Skeletal muscle tissue (tissue), 4 donors: ENCODE measurements around the gene COL8A1. TPM values are rescaled to one million over a fixed set of nuclear protein-coding genes. Genes with fewer than 3 reads are reported as not detected.
"Not testable (repeated sequence)": the region's sequence is repeated elsewhere in the genome, so short reads cannot be mapped to it uniquely, and the experiment has no call there.

Source experiments
- H3K27ac ChIP-seq: one replicate; pipeline ENCODE4 v1.7.0; 2013; ENCODE audit warnings: mild to moderate bottlenecking, low read depth, low read length, inconsistent platforms
- H3K27me3 ChIP-seq, 3 donors: one replicate each; pipeline ENCODE4 v1.7.0; 2013; ENCODE audit warnings: low read length in 3 of 3; ENCODE audit not compliant: control insufficient read depth in 3 of 3, insufficient read depth in 3 of 3
- H3K36me3 ChIP-seq, 3 donors: one replicate each; pipeline ENCODE4 v1.7.0; 2013; ENCODE audit warnings: low read length in 3 of 3; ENCODE audit not compliant: control insufficient read depth in 3 of 3, insufficient read depth in 3 of 3
- H3K4me1 ChIP-seq, 3 donors: one replicate each; pipeline ENCODE4 v1.7.0; 2013; ENCODE audit warnings: low read length in 3 of 3, mild to moderate bottlenecking in 3 of 3; ENCODE audit not compliant: control insufficient read depth in 3 of 3, insufficient read depth in 3 of 3
- H3K4me3 ChIP-seq, 3 donors: one replicate each; pipeline ENCODE4 v1.7.0; 2013; ENCODE audit warnings: low read length in 3 of 3
- H3K9ac ChIP-seq, 3 donors: one replicate each; pipeline ENCODE4 v1.7.0; 2013; ENCODE audit warnings: low read length in 3 of 3, mild to moderate bottlenecking in 3 of 3, moderate library complexity in 2 of 3, low read depth in 1 of 3
- H3K9me3 ChIP-seq, 3 donors: one replicate each; pipeline ENCODE4 v1.7.0; 2013; ENCODE audit warnings: low read length in 3 of 3; ENCODE audit not compliant: control insufficient read depth in 3 of 3
- total RNA-seq: library from RNA; depleted of rRNA; stranded (reverse); fragments of >200 nt; gene quantifications from one replicate; pipeline ENCODE4 v1.2.3, GENCODE V29; 2014
- donor health status: Osteomylitis.

COL8A1 gene
- total RNA-seq, 1 donor from 2014 or later: 1.6 TPM

DNA sequence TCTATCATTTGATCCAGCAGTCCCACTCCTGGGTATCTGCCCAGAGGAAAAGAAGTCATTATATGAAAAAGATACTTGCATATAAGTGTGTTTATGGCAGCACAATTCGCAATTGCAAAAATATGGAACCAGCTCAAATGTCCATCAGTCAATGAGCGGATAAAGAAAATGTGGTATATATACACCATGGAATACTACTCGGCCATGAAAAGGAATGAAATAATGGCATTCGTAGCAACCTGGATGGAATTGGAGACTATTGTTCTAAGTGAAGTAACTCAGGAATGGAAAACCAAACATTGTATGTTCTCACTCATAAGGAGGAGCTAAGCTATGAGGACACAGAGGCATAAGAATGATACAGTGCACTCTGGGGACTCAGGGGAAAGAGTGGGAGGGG, 203.6 kb downstream of the COL8A1 start:
- not testable (repeated sequence) for H3K4me3 ChIP-seq, H3K9me3 ChIP-seq, H3K27ac ChIP-seq, H3K27me3 ChIP-seq, H3K36me3 ChIP-seq, H3K9ac ChIP-seq
- H3K4me1 ChIP-seq: peaks cover 8 to 18% (median 9%) of the 10 kb centered on the region in 3 donors

DNA sequence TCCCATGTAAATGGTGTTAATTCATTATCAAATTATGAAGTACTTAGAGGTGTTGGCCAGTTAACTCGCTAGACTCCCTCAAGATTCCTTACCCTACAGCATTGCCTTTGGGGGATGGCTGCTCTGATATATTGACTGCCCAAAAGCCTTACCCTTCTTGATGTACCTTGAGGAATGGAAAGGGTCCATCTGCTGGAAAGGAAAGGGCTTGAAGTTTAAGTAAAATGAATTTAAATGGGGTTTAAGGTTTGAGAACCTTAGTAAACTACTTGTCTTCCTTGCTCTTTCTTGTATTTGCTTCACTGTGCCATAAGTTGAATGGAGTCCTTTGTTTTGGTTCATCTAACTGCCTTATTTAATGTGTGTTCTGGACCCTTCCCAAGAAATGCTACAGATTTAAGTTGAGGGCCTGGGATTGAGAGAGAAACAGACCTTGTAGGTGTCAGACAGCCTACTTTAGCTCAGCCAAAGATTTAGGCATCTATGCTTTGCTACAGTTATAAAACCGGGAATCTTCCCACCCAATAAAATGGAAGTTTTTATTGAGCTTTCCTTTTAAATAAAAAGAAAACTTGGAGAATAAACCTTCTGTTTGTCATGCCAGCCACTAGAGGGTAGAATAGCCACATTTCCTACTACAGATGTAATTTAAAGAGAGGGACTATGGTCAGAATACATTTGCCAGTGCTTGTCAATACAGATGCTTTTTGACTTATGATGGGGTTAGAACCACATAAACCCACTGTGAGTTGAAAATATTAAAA, 204.6 kb downstream of the COL8A1 start:
- peak overlapping the region in 1 of 3 donors; percentile 10 for H3K9ac ChIP-seq
- peak overlapping the region; percentile 61 for H3K27ac ChIP-seq
- no peak overlapping the region for H3K4me3 ChIP-seq
- H3K36me3 ChIP-seq: peaks cover 0 to 2% (median 0%) of the 10 kb centered on the region in 3 donors
- H3K4me1 ChIP-seq: peaks cover 9 to 19% (median 10%) of the 10 kb centered on the region in 3 donors
- H3K27me3 ChIP-seq: no peaks in the 10 kb centered on the region
- H3K9me3 ChIP-seq: no peaks in the 10 kb centered on the region

DNA sequence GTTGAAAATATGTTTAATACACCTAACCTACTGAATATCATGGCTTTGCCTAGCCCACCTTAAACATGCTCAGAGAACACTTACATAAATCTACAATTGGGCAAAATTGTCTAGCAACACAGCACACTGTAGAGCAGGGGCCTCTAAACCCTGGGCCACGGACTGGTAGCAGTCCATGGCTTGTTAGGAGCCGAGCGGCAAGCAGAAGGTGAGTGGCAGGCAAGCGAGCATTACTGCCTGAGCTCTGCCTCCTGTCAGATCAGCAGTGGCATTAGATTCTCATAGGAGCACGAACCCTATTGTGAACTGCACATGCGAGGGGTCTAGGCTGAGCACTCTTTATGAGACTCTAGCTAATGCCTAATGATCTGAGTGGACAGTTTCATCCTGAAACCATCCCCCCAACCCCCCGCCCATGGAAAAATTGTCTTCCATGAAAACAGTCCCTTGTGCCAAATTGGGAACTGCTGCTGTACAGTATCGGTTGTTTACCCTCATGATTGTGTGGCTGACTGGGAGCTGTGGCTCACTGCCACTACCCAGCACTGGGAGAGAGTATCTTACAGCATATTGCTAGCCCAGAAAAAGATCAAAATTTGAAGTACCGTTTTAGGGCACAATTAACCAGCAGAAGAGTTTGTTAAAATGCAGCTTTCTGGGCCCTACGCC, 205.3 kb downstream of the COL8A1 start:
- peak overlapping the region; percentile 61 for H3K27ac ChIP-seq
- peaks cover 1 to 8% (median 4%) of the 10 kb centered on the region in 3 donors for H3K36me3 ChIP-seq
- H3K27me3 ChIP-seq: no peaks in the 10 kb centered on the region
- H3K4me3 ChIP-seq: peak overlapping the region in 1 of 3 donors; percentile 11
- H3K9me3 ChIP-seq: no peaks in the 10 kb centered on the region
- H3K9ac ChIP-seq: peak overlapping the region; percentile 18 to 58 (median 35)
- H3K4me1 ChIP-seq: peaks cover 14 to 26% (median 17%) of the 10 kb centered on the region in 3 donors

DNA sequence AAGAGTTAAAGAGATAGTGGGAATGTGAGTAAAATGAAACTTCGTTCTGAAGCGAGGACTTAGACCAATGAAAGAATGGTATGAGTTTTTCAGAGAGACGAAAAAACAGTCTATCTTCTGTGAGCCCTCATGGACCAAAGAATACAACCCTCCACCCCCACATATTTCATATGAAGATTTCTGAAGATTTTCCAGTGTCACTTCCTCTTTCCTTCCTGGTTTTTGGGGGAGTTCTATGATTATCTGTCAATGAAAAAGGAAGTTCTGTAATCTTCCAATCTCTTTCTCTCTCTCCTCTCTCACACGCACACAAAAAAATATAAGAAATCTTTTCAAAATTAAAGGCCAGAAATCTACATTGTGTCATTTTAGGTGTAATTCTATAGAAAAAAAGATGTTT, 206.9 kb downstream of the COL8A1 start:
- H3K4me1 ChIP-seq: peaks cover 14 to 26% (median 19%) of the 10 kb centered on the region in 3 donors

DNA sequence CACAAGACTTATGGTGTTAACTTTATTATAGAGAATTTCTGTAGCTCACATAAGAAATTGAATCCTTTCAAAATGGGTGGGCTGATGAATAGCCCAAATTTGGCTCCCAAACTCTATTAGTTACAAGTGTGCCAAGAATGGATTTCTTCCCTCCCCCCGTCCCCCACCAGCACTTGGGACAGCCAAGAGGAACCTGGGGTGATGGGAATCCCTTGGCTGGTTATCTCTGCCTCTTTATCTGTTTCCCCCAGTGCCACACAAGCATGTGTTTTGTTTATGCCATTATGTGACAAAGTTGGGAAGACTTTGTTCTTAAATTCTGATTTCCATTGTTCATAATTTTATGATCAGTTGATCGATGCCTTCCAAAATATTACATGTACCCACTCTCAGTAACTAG, 207.6 kb downstream of the COL8A1 start:
- H3K4me1 ChIP-seq: peaks cover 14 to 26% (median 19%) of the 10 kb centered on the region in 3 donors
- H3K9ac ChIP-seq: no peak overlapping the region
- H3K27ac ChIP-seq: peak overlapping the region; percentile 73

More for the DNA sequence above, 206.9 kb downstream of the COL8A1 start:
- Histone ChIP-seq H3K9ac (no peak overlapping the region), H3K9me3 (no peaks in the 10 kb centered on the region), H3K36me3 (peaks cover 4 to 18% (median 5%) of the 10 kb centered on the region in 3 donors), H3K27me3 (no peaks in the 10 kb centered on the region), H3K4me3 (no peak overlapping the region), H3K27ac (peak overlapping the region; percentile 73)

DNA sequence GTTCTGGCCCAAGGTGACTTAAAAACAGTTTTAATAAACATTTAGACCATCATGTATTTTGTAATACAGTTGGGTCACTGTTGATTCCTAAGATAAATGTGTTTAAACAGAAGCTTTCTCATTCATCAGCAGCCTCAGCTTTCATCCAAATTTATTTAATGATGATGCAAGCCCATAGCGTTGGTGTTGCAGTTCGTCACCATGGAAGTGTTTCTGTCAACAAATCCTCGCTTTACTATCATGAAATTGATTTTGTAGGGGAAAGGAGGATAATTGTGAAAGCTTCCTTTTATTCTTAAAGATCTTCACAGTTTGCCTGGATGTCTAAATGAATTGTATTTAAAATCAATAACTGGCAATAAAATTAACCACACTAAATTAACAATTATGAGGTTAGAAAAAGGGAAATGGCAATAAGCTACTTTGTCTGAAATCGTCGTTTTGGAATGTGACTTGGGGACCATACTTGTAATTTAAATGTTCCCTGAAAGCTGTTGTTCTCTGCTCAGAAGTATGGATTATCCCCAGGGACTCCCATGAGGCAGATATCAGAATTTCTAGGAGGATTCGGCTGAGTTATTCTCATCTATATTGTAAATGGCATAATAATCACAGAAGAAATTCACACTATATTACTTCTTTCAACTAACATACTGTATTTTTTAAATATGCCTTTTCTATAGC, 208.2 kb downstream of the COL8A1 start:
- peaks cover 5 to 24% (median 7%) of the 10 kb centered on the region in 3 donors for H3K36me3 ChIP-seq

More for the DNA sequence above, 207.6 kb downstream of the COL8A1 start:
- H3K4me3 ChIP-seq: no peak overlapping the region
- no peaks in the 10 kb centered on the region for H3K27me3 ChIP-seq
- peaks cover 5 to 24% (median 7%) of the 10 kb centered on the region in 3 donors for H3K36me3 ChIP-seq
- H3K9me3 ChIP-seq: no peaks in the 10 kb centered on the region

DNA sequence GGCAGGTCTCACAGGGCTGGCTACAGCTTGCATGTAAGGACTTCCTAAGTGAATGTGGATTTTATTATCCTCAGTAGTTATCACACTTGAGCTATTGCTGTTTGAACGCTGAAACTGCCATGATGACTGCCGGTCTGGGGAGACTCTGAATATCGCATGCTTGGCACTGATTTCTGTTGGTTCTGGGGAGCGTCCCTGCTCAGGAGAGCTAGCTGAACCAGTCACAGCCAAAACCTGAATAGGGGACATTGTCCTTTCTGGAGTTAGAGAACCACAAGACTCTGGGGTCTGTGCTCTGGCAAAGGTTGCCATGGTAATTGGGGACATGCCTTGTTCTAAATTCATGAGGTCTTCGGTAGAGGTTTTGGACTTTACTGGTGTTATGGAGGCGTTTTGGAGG, 210.0 kb downstream of the COL8A1 start:
- H3K4me1 ChIP-seq: peaks cover 11 to 26% (median 19%) of the 10 kb centered on the region in 3 donors
- no peaks in the 10 kb centered on the region for H3K27me3 ChIP-seq
- no peak overlapping the region for H3K27ac ChIP-seq
- peaks cover 5 to 27% (median 7%) of the 10 kb centered on the region in 3 donors for H3K36me3 ChIP-seq
- no peak overlapping the region for H3K4me3 ChIP-seq
- no peaks in the 10 kb centered on the region for H3K9me3 ChIP-seq
- no peak overlapping the region for H3K9ac ChIP-seq

More for the DNA sequence above, 208.2 kb downstream of the COL8A1 start:
- Histone ChIP-seq H3K9ac (no peak overlapping the region), H3K9me3 (no peaks in the 10 kb centered on the region), H3K27me3 (no peaks in the 10 kb centered on the region), H3K4me1 (peaks cover 14 to 26% (median 19%) of the 10 kb centered on the region in 3 donors), H3K4me3 (no peak overlapping the region), H3K27ac (peak overlapping the region; percentile 73)

Other genes with a start within 250 kb of the COL8A1 start
- gene CMSS1, start 179.3 kb downstream of the COL8A1 start, total RNA-seq: 8.4 TPM